DND-41 (cell line): ENCODE data around the gene ZNF488.

Source experiments
- EZH2 ChIP-seq: IDR thresholded peaks from 3 replicates; pipeline ENCODE4 v1.6.1; 2012; ENCODE audit warnings: borderline replicate concordance, low read depth, mild to moderate bottlenecking, moderate library complexity, low read length, inconsistent platforms; ENCODE audit not compliant: severe bottlenecking
- TF ChIP-seq, protein P1 (sequence below): IDR thresholded peaks from 2 replicates; pipeline ENCODE4 v1.5.1; 2012; ENCODE audit warnings: borderline replicate concordance, low read length, moderate library complexity, mild to moderate bottlenecking; ENCODE audit not compliant: poor library complexity, severe bottlenecking; ENCODE audit errors: extremely low read depth

DNA sequence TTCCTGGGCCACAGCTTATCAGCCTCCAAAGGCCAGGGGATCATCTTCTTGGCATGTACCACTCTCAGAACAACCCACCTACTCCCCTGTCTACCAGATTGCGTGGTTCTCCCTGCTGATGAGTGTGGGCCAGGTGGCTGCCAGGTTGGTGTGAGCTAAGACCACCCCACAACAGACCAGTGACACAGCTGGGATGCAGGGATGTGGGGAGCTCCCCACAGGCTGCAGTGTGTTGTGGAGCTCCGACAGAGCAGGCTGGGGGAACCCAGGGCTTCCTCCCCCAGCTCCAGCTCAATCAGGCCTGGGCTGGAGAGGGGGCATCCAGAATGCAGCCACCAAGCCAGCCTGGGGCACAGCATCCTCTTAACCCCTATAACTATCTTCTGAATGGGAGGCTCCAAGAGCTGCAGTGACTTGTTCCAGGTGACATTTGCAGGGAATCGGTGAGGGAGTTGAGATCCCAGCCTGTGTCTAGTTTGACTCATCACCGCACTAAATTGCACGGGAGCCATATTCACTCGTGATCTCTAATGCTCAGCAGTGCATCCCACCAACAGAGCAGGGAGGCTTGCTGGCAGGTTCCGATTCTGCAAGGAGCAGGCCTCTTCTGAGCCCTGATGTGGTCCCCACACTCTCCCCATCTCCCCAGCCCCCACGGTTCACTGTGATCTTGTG lies 62.4 kb downstream of the ZNF488 start:
- TF ChIP-seq, protein P1, sequence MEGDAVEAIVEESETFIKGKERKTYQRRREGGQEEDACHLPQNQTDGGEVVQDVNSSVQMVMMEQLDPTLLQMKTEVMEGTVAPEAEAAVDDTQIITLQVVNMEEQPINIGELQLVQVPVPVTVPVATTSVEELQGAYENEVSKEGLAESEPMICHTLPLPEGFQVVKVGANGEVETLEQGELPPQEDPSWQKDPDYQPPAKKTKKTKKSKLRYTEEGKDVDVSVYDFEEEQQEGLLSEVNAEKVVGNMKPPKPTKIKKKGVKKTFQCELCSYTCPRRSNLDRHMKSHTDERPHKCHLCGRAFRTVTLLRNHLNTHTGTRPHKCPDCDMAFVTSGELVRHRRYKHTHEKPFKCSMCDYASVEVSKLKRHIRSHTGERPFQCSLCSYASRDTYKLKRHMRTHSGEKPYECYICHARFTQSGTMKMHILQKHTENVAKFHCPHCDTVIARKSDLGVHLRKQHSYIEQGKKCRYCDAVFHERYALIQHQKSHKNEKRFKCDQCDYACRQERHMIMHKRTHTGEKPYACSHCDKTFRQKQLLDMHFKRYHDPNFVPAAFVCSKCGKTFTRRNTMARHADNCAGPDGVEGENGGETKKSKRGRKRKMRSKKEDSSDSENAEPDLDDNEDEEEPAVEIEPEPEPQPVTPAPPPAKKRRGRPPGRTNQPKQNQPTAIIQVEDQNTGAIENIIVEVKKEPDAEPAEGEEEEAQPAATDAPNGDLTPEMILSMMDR, result no peak
- TF ChIP-seq EZH2, result no peak
